CD4-positive, alpha-beta T cell treated with Interleukin-6 at 100 ng/mL for 8 hours (primary cell): ENCODE measurements around the gene PI4KA.
"Not testable (repeated sequence)": the region's sequence is repeated elsewhere in the genome, so short reads cannot be mapped to it uniquely, and the experiment has no call there.

Source experiments
- DNase-seq: peaks from one replicate; pipeline ENCODE4 v3.0.0-alpha.2; 2020; ENCODE audit warnings: mixed read lengths, low spot score

The PI4KA gene

GRCh38 chr22:20666560-20666959 lies 192.1 kb downstream of the PI4KA start:
- no peak for DNase-seq

- no peak for DNase-seq
These were observed 194.0 kb downstream of the PI4KA start for GRCh38 chr22:20664594-20664959.

GRCh38 chr22:20663941-20664593 lies 194.5 kb downstream of the PI4KA start:
- DNase-seq: no peak

GRCh38 chr22:20663137-20663828 lies 195.3 kb downstream of the PI4KA start:
- no peak for DNase-seq

- DNase-seq: not testable (repeated sequence)
These were observed 196.0 kb downstream of the PI4KA start for GRCh38 chr22:20662524-20663036.

GRCh38 chr22:20661473-20661872 lies 197.1 kb downstream of the PI4KA start:
- DNase-seq: no peak

- DNase-seq: no peak
These were observed 198.1 kb downstream of the PI4KA start for GRCh38 chr22:20660441-20661054.

GRCh38 chr22:20659920-20660319 lies 198.7 kb downstream of the PI4KA start:
- no peak for DNase-seq

GRCh38 chr22:20659258-20659657 lies 199.4 kb downstream of the PI4KA start:
- DNase-seq: no peak

GRCh38 chr22:20658433-20659222 lies 200.0 kb downstream of the PI4KA start:
- no peak for DNase-seq

- DNase-seq: no peak
These were observed 200.6 kb downstream of the PI4KA start for GRCh38 chr22:20657963-20658362.
